Mucosa of descending colon (tissue), 3 donors: ENCODE measurements around the gene FBXL17. TPM values are rescaled to one million over a fixed set of nuclear protein-coding genes. Genes with fewer than 3 reads are reported as not detected.

Experiments used
- ATAC-seq: fragments of 200-7000 bp; cut with Tn5 transposase; one replicate; pipeline ENCODE4 v1.9.1; 2020; ENCODE audit warnings: mild to moderate bottlenecking, moderate library complexity
- DNase-seq, 3 donors: peaks; one replicate each; pipeline ENCODE4 v3.0.0-alpha.2; 2020
- H3K36me3 ChIP-seq: fragments of 200-600 bp; one replicate; pipeline ENCODE4 v1.8.0; 2021; ENCODE audit warnings: low read depth, mild to moderate bottlenecking
- H3K4me1 ChIP-seq: fragments of 200-600 bp; one replicate; pipeline ENCODE4 v1.8.0; 2021; ENCODE audit warnings: low read depth, mild to moderate bottlenecking
- H3K4me3 ChIP-seq: fragments of 200-600 bp; one replicate; pipeline ENCODE4 v1.8.0; 2021; ENCODE audit warnings: mild to moderate bottlenecking
- H3K9me3 ChIP-seq: fragments of 200-600 bp; one replicate; pipeline ENCODE4 v1.8.0; 2021; ENCODE audit warnings: mild to moderate bottlenecking
- intact Hi-C, 2 donors: fragments of 100-400 bp; cut with DNase I in 1 of 2; cut with micrococcal nuclease in 1 of 2; formaldehyde crosslinking; loops; one replicate each; pipeline versions ENCODE4 v1.11.0 to v1.11.1; 2022; cut with DNase I, micrococcal nuclease
- total RNA-seq, 3 donors: library from RNA; stranded (reverse); fragmentation: NEBNext Ultra II Directional in 2 of 3; extraction: Animal tissue kit (Norgen Biotek cat#: 25700) in 2 of 3; gene quantifications; one replicate each; pipeline versions ENCODE4 v1.2.1 to v1.2.4, GENCODE V29; 2021 to 2023
- TF ChIP-seq, protein P1 (sequence below): fragments of 200-600 bp; IDR thresholded peaks from one replicate; pipeline ENCODE4 v1.8.0; 2022; ENCODE audit warnings: antibody characterized with exemption, mild to moderate bottlenecking
- donor health status: DM: no; HTN: no; CAD: no; lungs with moderate emphysema.
- donor health status: DM: no; HTN: no; CAD: no.
- donor health status: DM: no; HTN: yes; CAD: no.

The FBXL17 gene
- total RNA-seq, 3 donors from 2014 or later = 22.8 to 25.6 (median 23.8) TPM

DNA sequence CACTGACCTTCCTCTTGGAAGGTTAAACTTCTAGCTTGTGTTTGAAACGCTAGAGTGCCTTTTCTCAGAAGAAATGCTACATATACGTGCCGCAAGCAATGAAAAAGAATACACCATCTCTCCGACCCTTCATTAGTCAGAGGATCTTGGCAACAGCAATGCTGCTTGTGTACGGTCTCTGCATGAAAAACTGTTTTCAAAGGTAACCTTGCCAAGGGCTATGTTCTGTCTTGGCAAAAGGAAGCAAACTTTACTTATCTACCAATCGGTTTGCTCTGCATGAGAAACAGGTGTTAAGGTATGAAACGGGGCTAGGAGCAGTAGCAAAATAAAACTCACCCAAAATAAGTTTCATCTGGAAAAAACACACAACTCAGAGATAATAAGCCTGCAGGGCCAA, 297.8 kb downstream of the FBXL17 start:
- Histone ChIP-seq H3K4me1 (no peaks in the 10 kb centered on the region), H3K9me3 (no peaks in the 10 kb centered on the region), H3K36me3 (no peaks in the 10 kb centered on the region), H3K4me3 (no peak overlapping the region)
- intact Hi-C loops = no loop called here
- ATAC-seq = no peak
- DNase-seq = no peak
- TF ChIP-seq, protein P1, sequence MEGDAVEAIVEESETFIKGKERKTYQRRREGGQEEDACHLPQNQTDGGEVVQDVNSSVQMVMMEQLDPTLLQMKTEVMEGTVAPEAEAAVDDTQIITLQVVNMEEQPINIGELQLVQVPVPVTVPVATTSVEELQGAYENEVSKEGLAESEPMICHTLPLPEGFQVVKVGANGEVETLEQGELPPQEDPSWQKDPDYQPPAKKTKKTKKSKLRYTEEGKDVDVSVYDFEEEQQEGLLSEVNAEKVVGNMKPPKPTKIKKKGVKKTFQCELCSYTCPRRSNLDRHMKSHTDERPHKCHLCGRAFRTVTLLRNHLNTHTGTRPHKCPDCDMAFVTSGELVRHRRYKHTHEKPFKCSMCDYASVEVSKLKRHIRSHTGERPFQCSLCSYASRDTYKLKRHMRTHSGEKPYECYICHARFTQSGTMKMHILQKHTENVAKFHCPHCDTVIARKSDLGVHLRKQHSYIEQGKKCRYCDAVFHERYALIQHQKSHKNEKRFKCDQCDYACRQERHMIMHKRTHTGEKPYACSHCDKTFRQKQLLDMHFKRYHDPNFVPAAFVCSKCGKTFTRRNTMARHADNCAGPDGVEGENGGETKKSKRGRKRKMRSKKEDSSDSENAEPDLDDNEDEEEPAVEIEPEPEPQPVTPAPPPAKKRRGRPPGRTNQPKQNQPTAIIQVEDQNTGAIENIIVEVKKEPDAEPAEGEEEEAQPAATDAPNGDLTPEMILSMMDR = no peak

DNA sequence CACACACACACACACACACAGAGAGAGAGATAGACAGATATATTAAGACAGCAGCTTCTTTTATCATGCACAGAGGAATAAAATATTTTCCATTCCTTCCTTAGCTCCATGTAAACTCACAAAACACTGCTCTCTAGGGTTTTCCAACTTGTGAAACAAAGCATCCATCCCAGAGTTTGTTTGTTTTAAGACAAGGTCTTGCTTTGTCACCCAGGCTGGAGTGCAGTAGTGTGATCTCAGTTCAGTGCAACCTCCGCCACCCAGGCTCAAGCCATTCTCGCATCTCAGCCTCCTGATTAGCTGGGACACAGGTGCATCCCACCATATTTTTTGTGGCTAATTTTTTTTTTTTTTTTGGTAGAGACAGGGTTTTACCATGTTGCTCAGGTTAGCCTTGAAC, 298.7 kb downstream of the FBXL17 start:
- TF ChIP-seq, protein P1 = no peak
- intact Hi-C loops = no loop called here

DNA sequence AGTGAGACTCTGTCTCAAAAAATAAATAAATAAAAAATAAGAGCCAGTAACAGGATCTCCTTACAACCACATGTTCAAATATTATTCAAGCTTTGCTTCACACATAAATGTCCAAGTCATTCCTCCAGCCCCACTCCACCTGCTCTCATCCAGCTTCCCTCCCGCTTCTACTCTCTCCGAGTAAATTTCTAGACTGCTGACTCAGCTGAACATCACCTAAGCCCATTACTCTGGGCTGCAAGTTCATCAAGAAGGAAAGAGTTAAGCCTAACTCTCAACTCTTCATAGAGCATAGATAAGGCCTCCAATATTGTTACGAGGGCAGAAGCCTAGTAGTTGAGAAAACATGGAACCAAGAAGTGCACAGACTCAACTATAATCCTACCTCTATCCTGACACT, 300.2 kb downstream of the FBXL17 start:
- no peak for DNase-seq
- H3K9me3 ChIP-seq = no peaks in the 10 kb centered on the region
- H3K36me3 ChIP-seq = no peaks in the 10 kb centered on the region
- H3K4me3 ChIP-seq = no peak overlapping the region
- ATAC-seq = no peak
- intact Hi-C loops = no loop called here
- no peaks in the 10 kb centered on the region for H3K4me1 ChIP-seq
- TF ChIP-seq, protein P1 = no peak

More for the DNA sequence above, 298.7 kb downstream of the FBXL17 start:
- H3K36me3 ChIP-seq = no peaks in the 10 kb centered on the region
- DNase-seq = no peak
- no peaks in the 10 kb centered on the region for H3K4me1 ChIP-seq
- no peaks in the 10 kb centered on the region for H3K9me3 ChIP-seq
- no peak overlapping the region for H3K4me3 ChIP-seq
- ATAC-seq = no peak

DNA sequence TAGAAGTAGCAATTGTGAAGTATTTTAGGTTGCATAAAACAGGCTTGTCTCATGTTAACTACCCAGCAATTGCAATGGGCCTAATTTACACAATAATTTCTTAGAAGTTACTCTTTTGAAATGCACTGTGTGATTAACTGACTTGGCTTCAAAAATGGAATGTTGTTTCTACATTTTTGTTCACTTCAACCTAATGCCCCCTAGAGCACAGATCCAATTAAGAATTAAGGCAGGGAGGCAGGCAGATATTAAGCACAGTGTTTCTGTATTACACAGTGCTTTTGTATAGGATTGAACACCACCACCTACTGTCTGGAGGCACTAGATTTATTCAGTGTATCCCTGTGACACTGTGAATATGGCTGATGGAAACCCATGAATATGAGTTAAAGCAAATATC, 302.1 kb downstream of the FBXL17 start:
- DNase-seq (no peak), ATAC-seq (no peak)
- no peaks in the 10 kb centered on the region for H3K4me1 ChIP-seq
- intact Hi-C loops = no loop called here
- TF ChIP-seq, protein P1 = no peak
- no peaks in the 10 kb centered on the region for H3K36me3 ChIP-seq
- H3K4me3 ChIP-seq = no peak overlapping the region
- H3K9me3 ChIP-seq = no peaks in the 10 kb centered on the region

DNA sequence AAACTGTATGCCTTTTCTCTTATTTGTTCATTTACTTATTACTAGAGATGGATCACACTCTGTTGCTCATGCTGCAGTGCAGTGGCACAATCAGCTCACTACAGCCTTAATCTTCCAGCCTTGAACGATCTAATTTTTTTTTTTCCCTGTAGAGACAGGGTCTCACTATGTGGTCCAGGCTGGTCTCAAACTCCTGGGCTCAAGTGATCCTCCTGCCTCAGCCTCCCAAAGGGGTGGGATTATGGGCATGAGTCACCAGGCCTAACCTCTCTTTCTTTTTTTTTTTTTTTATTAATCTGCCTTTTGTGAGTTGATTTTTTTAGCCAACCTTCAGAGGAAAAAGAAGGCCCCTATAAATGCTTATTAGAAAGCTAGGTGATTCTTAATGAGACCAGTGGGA, 303.0 kb downstream of the FBXL17 start:
- H3K36me3 ChIP-seq = no peaks in the 10 kb centered on the region
- TF ChIP-seq, protein P1 = no peak
- intact Hi-C loops = no loop called here
- no peaks in the 10 kb centered on the region for H3K4me1 ChIP-seq
- no peak for ATAC-seq
- no peaks in the 10 kb centered on the region for H3K9me3 ChIP-seq
- DNase-seq = no peak
- H3K4me3 ChIP-seq = no peak overlapping the region

DNA sequence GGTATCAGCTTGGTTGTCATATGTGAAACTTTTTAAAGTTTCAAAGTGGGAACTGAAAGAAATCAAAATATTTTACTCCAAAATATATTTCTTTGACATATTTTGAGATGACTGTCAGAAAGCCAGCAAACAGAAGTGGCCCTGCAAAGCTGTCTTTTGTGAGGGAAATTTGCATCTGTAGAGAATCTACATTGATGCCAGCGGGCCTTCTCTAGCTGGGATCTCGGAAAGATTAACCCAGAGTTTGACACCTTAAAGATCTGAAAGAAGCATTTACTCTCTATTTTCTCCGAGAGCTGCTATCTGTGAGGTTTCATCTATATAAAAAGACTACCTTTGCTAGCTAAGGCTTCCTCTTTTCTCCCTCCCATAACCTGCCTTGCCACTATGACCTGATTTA, 303.6 kb downstream of the FBXL17 start:
- TF ChIP-seq, protein P1 = no peak
- Histone ChIP-seq H3K36me3 (no peaks in the 10 kb centered on the region), H3K4me1 (no peaks in the 10 kb centered on the region), H3K4me3 (no peak overlapping the region), H3K9me3 (no peaks in the 10 kb centered on the region)
- no peak for DNase-seq
- intact Hi-C loops = no loop called here
- no peak for ATAC-seq
